HUES6 (cell line): ENCODE data around the gene ANXA8.

Experiments
- H3K27ac ChIP-seq: 2 replicates; pipeline ENCODE4 v1.7.0; 2013; ENCODE audit warnings: low read depth, mild to moderate bottlenecking, low read length, inconsistent platforms
- H3K27me3 ChIP-seq: 2 replicates; pipeline ENCODE4 v1.6.1; 2013; ENCODE audit warnings: low read length; ENCODE audit not compliant: control insufficient read depth, insufficient read depth
- H3K36me3 ChIP-seq: 2 replicates; pipeline ENCODE4 v1.6.1; 2013; ENCODE audit warnings: low read length; ENCODE audit not compliant: control insufficient read depth, insufficient read depth
- H3K4me1 ChIP-seq: 2 replicates; pipeline ENCODE4 v1.6.1; 2013; ENCODE audit warnings: low read length; ENCODE audit not compliant: control insufficient read depth, insufficient read depth
- H3K4me3 ChIP-seq: 2 replicates; pipeline ENCODE4 v1.5.1; 2013; ENCODE audit warnings: low read depth, low read length
- H3K9ac ChIP-seq: one replicate; pipeline ENCODE4 v1.6.1; 2013; ENCODE audit warnings: mild to moderate bottlenecking, low read length
- H3K9me3 ChIP-seq: 2 replicates; pipeline ENCODE4 v1.6.1; 2013; ENCODE audit warnings: low read depth, low read length; ENCODE audit not compliant: control insufficient read depth, insufficient read depth

Gene ANXA8

GRCh38 chr10:47420305-47421056, 63.4 kb downstream of the ANXA8 start:
- Histone ChIP-seq H3K4me3 (no peak overlapping the region), H3K27me3 (no peaks in the 10 kb centered on the region), H3K4me1 (peaks cover 14% of the 10 kb centered on the region; the same call in 1 of the 2 replicates), H3K9me3 (no peaks in the 10 kb centered on the region), H3K36me3 (no peaks in the 10 kb centered on the region), H3K27ac (no peak overlapping the region), H3K9ac (no peak overlapping the region)

GRCh38 chr10:47419421-47419820, 64.5 kb downstream of the ANXA8 start:
- no peaks in the 10 kb centered on the region for H3K36me3 ChIP-seq
- no peak overlapping the region for H3K4me3 ChIP-seq
- peaks cover 14% of the 10 kb centered on the region; the same call in 1 of the 2 replicates for H3K4me1 ChIP-seq
- H3K9ac ChIP-seq: no peak overlapping the region
- no peak overlapping the region for H3K27ac ChIP-seq
- H3K27me3 ChIP-seq: no peaks in the 10 kb centered on the region
- no peaks in the 10 kb centered on the region for H3K9me3 ChIP-seq

GRCh38 chr10:47418966-47419365, 64.9 kb downstream of the ANXA8 start:
- H3K27ac ChIP-seq: no peak overlapping the region
- no peak overlapping the region for H3K4me3 ChIP-seq
- no peak overlapping the region for H3K9ac ChIP-seq
- no peaks in the 10 kb centered on the region for H3K36me3 ChIP-seq
- H3K9me3 ChIP-seq: no peaks in the 10 kb centered on the region
- H3K27me3 ChIP-seq: no peaks in the 10 kb centered on the region
- peaks cover 14% of the 10 kb centered on the region; the same call in 1 of the 2 replicates for H3K4me1 ChIP-seq

- Histone ChIP-seq H3K4me3 (no peak overlapping the region), H3K36me3 (no peaks in the 10 kb centered on the region), H3K27me3 (no peaks in the 10 kb centered on the region), H3K27ac (no peak overlapping the region), H3K9me3 (no peaks in the 10 kb centered on the region), H3K4me1 (peaks cover 14% of the 10 kb centered on the region; the same call in 1 of the 2 replicates), H3K9ac (no peak overlapping the region)
These were observed 65.6 kb downstream of the ANXA8 start for GRCh38 chr10:47418321-47418720.
